PC-3 (cell line): ENCODE measurements around the gene BMP8B. TPM values are rescaled to one million over a fixed set of nuclear protein-coding genes. Genes with fewer than 3 reads are reported as not detected.

Experiments used
- ATAC-seq: fragments of 200-7000 bp; cut with Tn5 transposase; 2 replicates; pipeline ENCODE4 v1.9.1; 2020; ENCODE audit warnings: mild to moderate bottlenecking, moderate library complexity
- BruUV-seq: library from RNA; stranded (reverse); fragments of 400-500 nt; replicated peaks from 2 replicates; lab custom pipeline; 2021; lab: Mats Ljungman, UMichigan
- CTCF ChIA-PET: fragments of 300-600 bp; sonication (Branson Sonifier 250); formaldehyde crosslinking; loops from one replicate; lab custom pipeline; 2022; ENCODE audit warnings: antibody characterized with exemption; lab: Charles Lee
- POLR2A ChIA-PET: fragments of 300-600 bp; sonication (Branson Sonifier 250); formaldehyde crosslinking; loops from one replicate; lab custom pipeline; 2022; ENCODE audit warnings: antibody characterized with exemption; ENCODE audit not compliant: unreplicated experiment; lab: Charles Lee
- DNase-seq: peaks from one replicate; pipeline ENCODE4 v3.0.0-alpha.2; 2015
- H2AFZ ChIP-seq: fragments of 300-600 bp; sonication (generic); 2 replicates; pipeline ENCODE4 v1.6.0; 2016; ENCODE audit warnings: antibody characterized with exemption, low read length
- H3F3A ChIP-seq: fragments of 300-600 bp; sonication (generic); one replicate; pipeline ENCODE4 v1.6.0; 2017; ENCODE audit warnings: antibody characterized with exemption, low read length, control low read depth, mild to moderate bottlenecking; ENCODE audit not compliant: unreplicated experiment
- H3K27ac ChIP-seq: fragments of 300-600 bp; sonication (generic); 2 replicates; pipeline ENCODE4 v1.5.1; 2016; ENCODE audit warnings: mild to moderate bottlenecking, low read length
- H3K27me3 ChIP-seq: fragments of 300-600 bp; sonication (generic); 2 replicates; pipeline ENCODE4 v1.6.1; 2016; ENCODE audit warnings: low read length, mixed read lengths
- H3K36me3 ChIP-seq: fragments of 300-600 bp; sonication (generic); 2 replicates; pipeline ENCODE4 v1.6.1; 2016; ENCODE audit warnings: low read depth, mixed run types, low read length, mixed read lengths
- H3K4me1 ChIP-seq: fragments of 300-600 bp; sonication (generic); 2 replicates; pipeline ENCODE4 v1.5.1; 2016; ENCODE audit warnings: low read length; ENCODE audit not compliant: insufficient read depth
- H3K4me2 ChIP-seq: fragments of 300-600 bp; sonication (generic); 2 replicates; pipeline ENCODE4 v1.6.0; 2016; ENCODE audit warnings: low read length
- H3K4me3 ChIP-seq: fragments of 300-600 bp; sonication (generic); 2 replicates; pipeline ENCODE4 v1.5.1; 2016; ENCODE audit warnings: mild to moderate bottlenecking, low read length, mixed read lengths
- H3K79me2 ChIP-seq: fragments of 300-600 bp; sonication (generic); 2 replicates; pipeline ENCODE4 v1.6.1; 2017; ENCODE audit warnings: low read length, mixed read lengths
- H3K9ac ChIP-seq: fragments of 300-600 bp; sonication (generic); 2 replicates; pipeline ENCODE4 v1.6.0; 2016; ENCODE audit warnings: mild to moderate bottlenecking, low read length
- H3K9me2 ChIP-seq: fragments of 300-600 bp; sonication (generic); replicated peaks from 2 replicates; pipeline ENCODE4 v1.6.1; 2016; ENCODE audit warnings: mixed run types, low read length, mixed read lengths
- H3K9me3 ChIP-seq: fragments of 300-600 bp; sonication (generic); 2 replicates; pipeline ENCODE4 v1.6.1; 2016; ENCODE audit warnings: low read length, mixed read lengths
- H4K20me1 ChIP-seq: fragments of 300-600 bp; sonication (generic); 2 replicates; pipeline ENCODE4 v1.6.1; 2016; ENCODE audit warnings: low read length, mixed read lengths
- EZH2 ChIP-seq: fragments of 300-600 bp; sonication (generic); IDR thresholded peaks from one replicate; pipeline ENCODE4 v1.6.1; 2017; ENCODE audit warnings: antibody characterized with exemption, mild to moderate bottlenecking, low read length; ENCODE audit not compliant: unreplicated experiment
- EZH2phosphoT487 ChIP-seq: fragments of 300-600 bp; sonication (generic); IDR thresholded peaks from 2 replicates; pipeline ENCODE4 v1.6.1; 2018; ENCODE audit warnings: mild to moderate bottlenecking, antibody characterized with exemption, low read length, borderline replicate concordance
- intact Hi-C: fragments of 100-400 bp; cut with micrococcal nuclease; formaldehyde crosslinking; loops from 2 replicates; pipeline ENCODE4 v1.9.0; 2023
- total RNA-seq: library from RNA; depleted of rRNA; stranded (reverse); fragments of >200 nt; gene quantifications from 2 replicates; pipeline ENCODE4 v1.2.3, GENCODE V29; 2014
- TF ChIP-seq, protein P1 (sequence below): fragments of 300-600 bp; sonication (generic); conservative IDR thresholded peaks from 2 replicates; pipeline ENCODE4 v1.5.1; 2017; ENCODE audit warnings: antibody characterized with exemption, low read depth, mild to moderate bottlenecking, low read length

The BMP8B gene
- total RNA-seq, 1 experiment from 2014 or later, result 3.3 TPM

DNA sequence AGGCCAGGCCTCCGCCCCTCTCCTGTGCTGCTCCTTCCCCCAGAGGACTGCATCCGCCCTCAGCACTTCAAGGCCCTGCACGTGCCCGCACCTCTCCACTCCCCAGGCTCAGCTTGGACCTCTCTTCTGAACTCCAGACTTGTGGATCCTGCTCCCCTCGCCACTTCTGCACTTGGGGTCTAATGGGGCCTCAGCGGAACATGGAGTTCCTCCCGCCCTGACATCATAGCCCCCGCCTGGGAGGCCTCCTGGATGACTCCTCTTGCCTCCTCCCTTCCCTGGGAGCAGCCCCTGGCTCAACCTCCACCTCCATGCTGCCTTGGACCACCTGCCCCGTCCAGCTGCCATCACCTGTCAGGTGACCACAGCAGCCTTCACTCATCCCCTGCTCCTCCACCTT, 27.6 kb downstream of the BMP8B start:
- no peaks in the 10 kb centered on the region for H4K20me1 ChIP-seq
- no TSS peak for BruUV-seq
- DNase-seq (no peak), ATAC-seq (no peak)
- H3K27me3 ChIP-seq, result no peaks in the 10 kb centered on the region
- H3K27ac ChIP-seq, result no peak overlapping the region
- H2AFZ ChIP-seq, result no peak overlapping the region
- H3K9ac ChIP-seq, result no peak overlapping the region
- no peaks in the 10 kb centered on the region for H3K4me1 ChIP-seq
- H3F3A ChIP-seq, result no peaks in the 10 kb centered on the region
- CTCF ChIA-PET, result no interaction called here
- H3K9me3 ChIP-seq, result no peaks in the 10 kb centered on the region
- POLR2A ChIA-PET, result no interaction called here
- no peak overlapping the region for H3K4me2 ChIP-seq
- no peaks in the 10 kb centered on the region for H3K9me2 ChIP-seq
- no peak overlapping the region for H3K4me3 ChIP-seq
- peaks cover 9% of the 10 kb centered on the region; the same call in 1 of the 2 replicates for H3K36me3 ChIP-seq
- H3K79me2 ChIP-seq, result no peaks in the 10 kb centered on the region
- intact Hi-C loops, result no loop called here
- TF ChIP-seq EZH2 (no peak), EZH2phosphoT487 (no peak)
- TF ChIP-seq, protein P1, sequence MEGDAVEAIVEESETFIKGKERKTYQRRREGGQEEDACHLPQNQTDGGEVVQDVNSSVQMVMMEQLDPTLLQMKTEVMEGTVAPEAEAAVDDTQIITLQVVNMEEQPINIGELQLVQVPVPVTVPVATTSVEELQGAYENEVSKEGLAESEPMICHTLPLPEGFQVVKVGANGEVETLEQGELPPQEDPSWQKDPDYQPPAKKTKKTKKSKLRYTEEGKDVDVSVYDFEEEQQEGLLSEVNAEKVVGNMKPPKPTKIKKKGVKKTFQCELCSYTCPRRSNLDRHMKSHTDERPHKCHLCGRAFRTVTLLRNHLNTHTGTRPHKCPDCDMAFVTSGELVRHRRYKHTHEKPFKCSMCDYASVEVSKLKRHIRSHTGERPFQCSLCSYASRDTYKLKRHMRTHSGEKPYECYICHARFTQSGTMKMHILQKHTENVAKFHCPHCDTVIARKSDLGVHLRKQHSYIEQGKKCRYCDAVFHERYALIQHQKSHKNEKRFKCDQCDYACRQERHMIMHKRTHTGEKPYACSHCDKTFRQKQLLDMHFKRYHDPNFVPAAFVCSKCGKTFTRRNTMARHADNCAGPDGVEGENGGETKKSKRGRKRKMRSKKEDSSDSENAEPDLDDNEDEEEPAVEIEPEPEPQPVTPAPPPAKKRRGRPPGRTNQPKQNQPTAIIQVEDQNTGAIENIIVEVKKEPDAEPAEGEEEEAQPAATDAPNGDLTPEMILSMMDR, result no peak

DNA sequence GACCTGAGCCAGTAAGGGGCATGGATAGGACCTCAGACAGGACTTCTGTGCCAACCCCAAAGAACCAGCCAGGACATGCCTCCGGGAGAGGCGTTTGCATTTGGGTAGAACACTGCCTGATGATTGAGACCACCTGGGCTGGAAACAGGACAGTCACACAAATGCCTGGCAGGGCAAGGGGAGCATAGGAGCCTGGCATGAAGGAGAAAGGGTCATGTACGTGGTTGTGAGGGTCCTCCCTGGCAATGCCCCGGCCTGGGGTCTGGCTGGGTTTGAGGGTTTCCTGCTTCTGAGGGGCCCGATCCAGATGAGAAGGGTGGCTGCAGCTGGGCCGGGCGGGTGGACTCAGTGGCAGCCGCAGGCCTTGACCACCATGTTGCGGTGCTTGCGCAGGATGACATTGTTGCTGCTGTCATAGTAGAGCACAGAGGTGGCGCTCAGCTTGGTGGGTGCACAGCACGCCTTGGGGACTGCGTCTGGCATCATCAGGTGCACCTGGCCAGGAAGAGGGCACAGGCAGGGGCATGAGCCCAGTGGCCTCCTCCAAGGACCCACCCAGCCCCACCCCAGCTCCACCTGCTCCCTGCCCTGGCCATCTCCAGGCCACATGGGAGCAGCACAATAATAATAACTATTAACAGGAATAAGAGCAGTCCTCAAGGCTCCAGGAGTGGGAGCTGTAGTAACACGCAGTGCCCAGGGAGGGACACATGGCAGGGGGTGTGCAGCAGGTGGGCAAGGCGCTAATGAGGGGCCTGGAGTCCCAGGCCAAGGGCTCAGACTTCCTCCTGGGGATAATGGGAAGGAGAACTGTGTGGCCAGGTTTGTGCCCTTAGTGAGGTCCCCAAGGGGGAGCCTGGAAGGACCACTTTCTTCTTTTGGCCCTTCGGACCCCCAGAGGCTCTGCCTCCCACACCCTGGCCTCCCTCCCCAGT, 28.3 kb downstream of the BMP8B start:
- no peak for ATAC-seq
- Histone ChIP-seq H3K27ac (no peak overlapping the region), H3K27me3 (no peaks in the 10 kb centered on the region), H3F3A (no peaks in the 10 kb centered on the region), H3K4me3 (no peak overlapping the region), H3K9me2 (no peaks in the 10 kb centered on the region), H3K4me2 (no peak overlapping the region), H3K79me2 (no peaks in the 10 kb centered on the region), H2AFZ (no peak overlapping the region), H3K9me3 (no peaks in the 10 kb centered on the region), H3K9ac (no peak overlapping the region), H4K20me1 (no peaks in the 10 kb centered on the region), H3K4me1 (no peaks in the 10 kb centered on the region), H3K36me3 (peaks cover 14% of the 10 kb centered on the region; the same call in 1 of the 2 replicates)
- ChIA-PET POLR2A (no interaction called here), CTCF (no interaction called here)
- DNase-seq, result no peak
- no TSS peak for BruUV-seq
- intact Hi-C loops, result no loop called here
- TF ChIP-seq, protein P1, result no peak
- TF ChIP-seq EZH2, result no peak

DNA sequence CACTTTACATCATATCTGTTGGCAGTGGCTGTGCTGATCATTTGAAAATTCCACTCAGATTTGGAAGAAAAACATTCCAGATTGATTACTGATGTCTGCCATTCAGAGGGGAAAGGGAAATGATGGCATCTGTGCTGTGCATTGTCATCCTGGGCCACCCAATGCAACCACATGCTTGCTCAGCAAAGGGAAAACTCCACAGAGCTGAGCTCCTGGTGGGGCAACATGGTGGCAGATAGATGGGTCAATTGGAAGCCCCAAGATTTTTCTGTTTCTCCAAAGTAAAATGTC, 29.3 kb downstream of the BMP8B start:
- H3K4me2 ChIP-seq, result no peak overlapping the region
- no peaks in the 10 kb centered on the region for H3K4me1 ChIP-seq
- DNase-seq (no peak), ATAC-seq (no peak)
- ChIA-PET POLR2A (no interaction called here), CTCF (no interaction called here)
- no peaks in the 10 kb centered on the region for H4K20me1 ChIP-seq
- H3K9ac ChIP-seq, result no peak overlapping the region
- H3K27ac ChIP-seq, result no peak overlapping the region
- no peaks in the 10 kb centered on the region for H3K79me2 ChIP-seq
- no peaks in the 10 kb centered on the region for H3K9me3 ChIP-seq
- intact Hi-C loops, result no loop called here
- TF ChIP-seq, protein P1, result no peak
- TF ChIP-seq EZH2, result no peak
- TF ChIP-seq EZH2phosphoT487, result no peak
- no TSS peak for BruUV-seq
- no peaks in the 10 kb centered on the region for H3K27me3 ChIP-seq
- no peak overlapping the region for H2AFZ ChIP-seq
- H3K36me3 ChIP-seq, result peaks cover 23% of the 10 kb centered on the region; the same call in 1 of the 2 replicates
- no peaks in the 10 kb centered on the region for H3K9me2 ChIP-seq
- no peak overlapping the region for H3K4me3 ChIP-seq
- H3F3A ChIP-seq, result no peaks in the 10 kb centered on the region
